Body of pancreas (tissue), 4 donors: ENCODE measurements around the gene SYNPR. TPM values are rescaled to one million over a fixed set of nuclear protein-coding genes. Genes with fewer than 3 reads are reported as not detected.

Experiments
- ATAC-seq: fragments of 150-250 bp; one replicate; pipeline ENCODE4 v1.9.1; 2016
- DNase-seq, 4 donors: peaks; one replicate each; pipeline ENCODE4 v3.0.0-alpha.2; 2019
- H3K27ac ChIP-seq, 4 donors: fragments of 200-600 bp; sonication (generic); 1 replicate in 3 of 4; 2 replicates in 1 of 4; pipeline versions ENCODE4 v1.5.1 to v1.6.1; 2016 to 2019; ENCODE audit warnings: mild to moderate bottlenecking in 1 of 4, mixed read lengths in 1 of 4, moderate library complexity in 1 of 4
- H3K27me3 ChIP-seq, 2 donors: fragments of 200-600 bp; sonication (generic); one replicate each; pipeline ENCODE4 v1.6.0; 2016; ENCODE audit warnings: mild to moderate bottlenecking in 1 of 2
- H3K36me3 ChIP-seq, 2 donors: fragments of 200-600 bp; sonication (generic); replicated peaks in 1 of 2; 2 replicates each; pipeline ENCODE4 v1.5.1; 2016; ENCODE audit warnings: low read depth in 2 of 2; ENCODE audit not compliant: insufficient read depth in 1 of 2
- H3K4me1 ChIP-seq: fragments of 200-600 bp; sonication (generic); one replicate; pipeline ENCODE4 v1.6.0; 2016
- H3K4me3 ChIP-seq, 2 donors: fragments of 200-600 bp; sonication (generic); 1 replicate in 1 of 2; 2 replicates in 1 of 2; pipeline ENCODE4 v1.5.1; 2016 to 2019
- H3K9me3 ChIP-seq, 3 donors: fragments of 200-600 bp; sonication (generic); 1 replicate in 2 of 3; 2 replicates in 1 of 3; pipeline ENCODE4 v1.5.1; 2016
- CTCF ChIP-seq, 7 experiments: fragments of 450-650 bp in 4 of 7; fragments of 200-600 bp in 3 of 7; sonication (generic) in 3 of 7; IDR thresholded peaks; one replicate each; pipeline ENCODE4 v1.5.1; 2016 to 2019; ENCODE audit warnings: antibody characterized with exemption in 7 of 7
- POLR2A ChIP-seq, 3 donors: fragments of 450-650 bp; IDR thresholded peaks; one replicate each; pipeline ENCODE4 v1.6.1; 2016; ENCODE audit warnings: antibody characterized with exemption in 3 of 3, mild to moderate bottlenecking in 2 of 3
- WGBS, 2 donors: methylation state at CpG; one replicate each; pipeline ENCODE4 v1.1.5; 2017; 5-methylcytosine and 5-hydroxymethylcytosine counted together
- intact Hi-C: fragments of 100-400 bp; cut with DNase I; formaldehyde crosslinking; loops from one replicate; pipeline ENCODE4 v1.15.1; 2023
- total RNA-seq, 2 donors: library from RNA; depleted of rRNA; stranded (reverse); fragments of >200 nt; gene quantifications; one replicate each; pipeline ENCODE4 v1.1.0, GENCODE V29; 2016

Gene SYNPR
- total RNA-seq, 2 donors from 2014 or later: 0.52 TPM; not detected in 1

DNA sequence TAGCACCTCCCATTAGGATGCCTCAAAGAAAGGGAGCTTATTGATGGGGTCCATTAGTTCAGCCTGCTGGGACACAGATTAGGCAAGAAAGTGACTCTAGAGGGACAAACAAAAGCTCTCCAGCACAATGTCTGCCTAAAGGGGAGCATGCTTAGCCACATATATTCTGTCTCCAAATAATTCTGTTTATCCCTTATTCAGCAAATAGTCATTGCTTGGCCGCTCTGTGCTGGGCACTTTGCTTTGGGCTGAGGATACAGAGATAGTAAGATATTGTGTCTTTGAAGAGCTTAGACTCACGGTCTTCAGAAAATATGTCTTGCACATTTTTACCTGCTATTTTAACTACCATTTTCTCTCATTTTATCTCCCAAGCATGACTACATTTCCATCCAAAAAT is 159.8 kb downstream of the SYNPR start:
- Histone ChIP-seq H3K9me3 (no peaks in the 10 kb centered on the region), H3K4me1 (peaks cover 6% of the 10 kb centered on the region), H3K27me3 (no peaks in the 10 kb centered on the region), H3K4me3 (no peak overlapping the region), H3K36me3 (no peaks in the 10 kb centered on the region), H3K27ac (no peak overlapping the region)
- ATAC-seq (no peak), DNase-seq (no peak)
- no peak for TF ChIP-seq CTCF (IDR thresholded peaks at IDR 0.05)
- TF ChIP-seq POLR2A (IDR thresholded peaks at IDR 0.05): no peak
- intact Hi-C loops: no loop called here
- 90 to 92% methylated on average over 2 of the region's 2 CpGs for WGBS, 2 donors

DNA sequence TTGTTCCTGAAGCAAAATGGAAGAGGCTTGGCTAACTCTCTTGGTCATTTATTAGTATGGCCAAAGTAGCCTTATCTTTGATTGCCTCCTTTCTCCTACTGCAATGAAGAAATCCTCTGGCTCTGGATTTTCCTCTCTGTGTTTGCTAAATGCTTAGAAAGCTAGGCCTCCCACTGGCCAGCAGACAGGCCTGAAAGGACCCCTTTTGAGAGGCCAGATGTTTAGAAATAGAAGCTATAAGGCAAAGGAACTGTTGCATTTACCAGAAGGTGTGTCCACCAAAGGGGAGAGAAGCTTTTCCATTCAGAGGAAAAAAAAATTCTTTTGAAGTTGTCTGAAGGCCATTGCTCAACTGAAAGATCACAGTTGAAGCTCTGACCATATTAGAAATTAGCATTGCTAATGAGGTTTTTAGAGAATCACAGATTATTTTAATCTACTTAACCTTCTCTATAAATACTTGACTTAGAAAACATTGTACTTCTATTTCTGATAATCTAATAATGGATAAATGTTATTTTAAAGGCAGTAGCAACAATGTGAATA is 160.8 kb downstream of the SYNPR start:
- no peak for ATAC-seq
- no peak overlapping the region for H3K27ac ChIP-seq
- H3K9me3 ChIP-seq: no peaks in the 10 kb centered on the region
- no peaks in the 10 kb centered on the region for H3K36me3 ChIP-seq
- DNase-seq: no peak
- no peak overlapping the region for H3K4me3 ChIP-seq
- H3K4me1 ChIP-seq: peaks cover 6% of the 10 kb centered on the region
- intact Hi-C loops: no loop called here
- TF ChIP-seq POLR2A (IDR thresholded peaks at IDR 0.05) (no peak), CTCF (IDR thresholded peaks at IDR 0.05) (no peak)
- no peaks in the 10 kb centered on the region for H3K27me3 ChIP-seq

DNA sequence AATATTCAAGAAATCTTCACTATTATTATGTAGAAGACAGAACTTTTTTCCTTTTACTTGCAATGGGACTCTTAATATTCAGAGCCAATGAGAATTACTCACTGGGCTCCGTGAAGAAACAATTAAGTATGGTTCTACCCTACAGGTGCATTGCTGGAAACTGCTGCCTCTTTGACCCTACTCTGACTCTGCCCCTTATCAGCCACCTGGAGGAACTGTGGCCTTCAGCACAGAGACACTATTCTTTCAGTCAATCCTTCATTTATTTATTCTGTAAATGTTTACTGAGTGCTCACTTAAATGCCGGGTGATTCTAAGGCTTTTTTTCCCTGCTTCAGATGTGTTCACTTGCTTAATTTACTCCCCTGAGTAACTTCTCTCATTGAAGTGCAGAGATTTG is 163.2 kb downstream of the SYNPR start:
- TF ChIP-seq POLR2A (IDR thresholded peaks at IDR 0.05): no peak
- Histone ChIP-seq H3K4me3 (no peak overlapping the region), H3K9me3 (no peaks in the 10 kb centered on the region), H3K4me1 (peaks cover 6% of the 10 kb centered on the region), H3K27ac (no peak overlapping the region), H3K27me3 (no peaks in the 10 kb centered on the region), H3K36me3 (no peaks in the 10 kb centered on the region)
- DNase-seq (no peak), ATAC-seq (no peak)
- WGBS, 2 donors: 12 to 27% methylated on average over 2 of the region's 2 CpGs
- intact Hi-C loops: no loop called here

DNA sequence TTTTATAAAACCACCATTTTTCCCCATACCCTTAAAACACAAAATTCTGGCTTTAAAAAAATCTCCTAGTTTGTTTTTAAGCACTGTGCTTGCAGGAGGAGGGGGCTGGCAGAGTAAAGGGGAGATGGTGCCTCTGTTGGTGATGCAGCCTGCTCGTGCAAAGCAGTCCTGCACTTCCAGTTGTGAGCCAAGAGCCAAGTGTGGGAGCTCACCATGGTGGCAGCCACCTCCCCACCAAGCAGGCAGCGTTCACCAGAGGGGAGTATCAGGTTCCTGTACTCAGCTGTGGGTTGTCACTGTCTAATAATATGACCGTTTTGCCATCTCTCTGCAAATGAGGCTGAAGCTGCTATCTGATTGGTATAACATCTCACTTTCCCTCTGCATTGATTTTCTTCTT is 164.8 kb downstream of the SYNPR start:
- WGBS, 2 donors: 30 to 53% methylated on average over 3 of the region's 3 CpGs
- intact Hi-C loops: no loop called here

DNA sequence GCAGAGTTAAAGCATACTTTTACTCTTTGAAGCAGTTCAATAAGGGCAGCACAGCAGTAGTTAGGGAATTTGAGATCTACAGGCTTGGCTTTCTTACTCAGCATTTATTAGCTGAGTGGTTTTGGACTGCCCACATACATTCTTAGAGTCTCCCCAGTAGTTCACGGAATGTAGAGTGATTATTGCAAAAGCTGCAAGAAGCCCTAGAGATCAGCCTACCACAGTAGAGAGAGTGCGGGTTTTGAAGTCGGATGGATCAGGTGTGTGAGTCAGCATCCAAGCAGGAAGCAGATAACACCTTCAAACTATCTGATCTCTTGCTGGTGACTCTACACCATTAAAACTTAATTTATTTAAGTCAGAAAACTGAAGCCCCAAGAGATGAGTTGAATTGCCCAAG is 171.9 kb downstream of the SYNPR start:
- Histone ChIP-seq H3K27ac (no peak overlapping the region), H3K36me3 (no peaks in the 10 kb centered on the region), H3K4me3 (no peak overlapping the region), H3K27me3 (no peaks in the 10 kb centered on the region), H3K9me3 (no peaks in the 10 kb centered on the region), H3K4me1 (no peaks in the 10 kb centered on the region)
- intact Hi-C loops: no loop called here
- no peak for TF ChIP-seq POLR2A (IDR thresholded peaks at IDR 0.05)
- no peak for TF ChIP-seq CTCF (IDR thresholded peaks at IDR 0.05)
- no peak for DNase-seq
- WGBS, 2 donors: 64 to 80% methylated on average over 3 of the region's 3 CpGs
- ATAC-seq: no peak

More for the DNA sequence above, 164.8 kb downstream of the SYNPR start:
- Histone ChIP-seq H3K4me1 (peaks cover 6% of the 10 kb centered on the region), H3K27me3 (no peaks in the 10 kb centered on the region), H3K27ac (no peak overlapping the region), H3K4me3 (no peak overlapping the region), H3K36me3 (no peaks in the 10 kb centered on the region), H3K9me3 (no peaks in the 10 kb centered on the region)
- ATAC-seq: no peak
- no peak for DNase-seq
- TF ChIP-seq POLR2A (IDR thresholded peaks at IDR 0.05): no peak
- TF ChIP-seq CTCF (IDR thresholded peaks at IDR 0.05): no peak
